Measurements from ENCODE around the gene EMC1. TPM values are rescaled to one million over a fixed set of nuclear protein-coding genes. Genes with fewer than 3 reads are reported as not detected.

The EMC1 gene
- total RNA-seq, 1 experiment from 2014 or later, result 60.0 TPM

DNA sequence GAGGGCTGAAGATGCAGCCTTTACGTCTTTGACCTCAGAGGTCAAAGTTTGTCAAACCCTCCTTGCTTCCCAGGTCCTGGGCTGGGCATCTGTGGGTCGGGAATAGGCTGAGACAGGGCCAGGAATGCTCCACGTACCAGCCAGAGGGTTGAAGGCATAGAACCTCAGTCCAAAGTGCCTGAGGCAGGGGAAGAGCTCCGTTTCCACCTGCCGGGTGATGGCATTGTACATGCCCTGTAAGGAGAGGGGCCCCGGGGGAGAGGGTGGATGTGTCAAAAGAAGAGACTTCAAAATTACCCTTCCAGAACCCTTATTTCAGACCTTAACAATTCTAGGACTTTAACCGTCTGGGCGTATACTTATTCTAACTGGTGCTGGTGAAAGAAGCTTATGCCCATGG, 33.6 kb upstream of the EMC1 start:
- no peak overlapping the region for H2BK15ac ChIP-seq (ENCODE audit: low read depth, low read length)
- no peak overlapping the region for H3K4me3 Mint-ChIP-seq
- H2AK5ac ChIP-seq (ENCODE audit: insufficient read length, low read length), result no peak overlapping the region
- no peak overlapping the region for H3K23ac ChIP-seq (ENCODE audit: insufficient read length, low read depth, low read length)
- no peaks in the 10 kb centered on the region; the same call in 1 of the 2 replicates for H3K27me3 ChIP-seq (ENCODE audit: insufficient read depth, low read length)
- TF ChIP-seq, protein P1, sequence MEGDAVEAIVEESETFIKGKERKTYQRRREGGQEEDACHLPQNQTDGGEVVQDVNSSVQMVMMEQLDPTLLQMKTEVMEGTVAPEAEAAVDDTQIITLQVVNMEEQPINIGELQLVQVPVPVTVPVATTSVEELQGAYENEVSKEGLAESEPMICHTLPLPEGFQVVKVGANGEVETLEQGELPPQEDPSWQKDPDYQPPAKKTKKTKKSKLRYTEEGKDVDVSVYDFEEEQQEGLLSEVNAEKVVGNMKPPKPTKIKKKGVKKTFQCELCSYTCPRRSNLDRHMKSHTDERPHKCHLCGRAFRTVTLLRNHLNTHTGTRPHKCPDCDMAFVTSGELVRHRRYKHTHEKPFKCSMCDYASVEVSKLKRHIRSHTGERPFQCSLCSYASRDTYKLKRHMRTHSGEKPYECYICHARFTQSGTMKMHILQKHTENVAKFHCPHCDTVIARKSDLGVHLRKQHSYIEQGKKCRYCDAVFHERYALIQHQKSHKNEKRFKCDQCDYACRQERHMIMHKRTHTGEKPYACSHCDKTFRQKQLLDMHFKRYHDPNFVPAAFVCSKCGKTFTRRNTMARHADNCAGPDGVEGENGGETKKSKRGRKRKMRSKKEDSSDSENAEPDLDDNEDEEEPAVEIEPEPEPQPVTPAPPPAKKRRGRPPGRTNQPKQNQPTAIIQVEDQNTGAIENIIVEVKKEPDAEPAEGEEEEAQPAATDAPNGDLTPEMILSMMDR (conservative IDR thresholded peaks at IDR 0.05), result no peak
- H3K4me1 Mint-ChIP-seq, result peaks cover 3 to 7% of the 10 kb centered on the region in 2 experiments
- no peak overlapping the region for H3K4ac ChIP-seq (ENCODE audit: low read depth, low read length)
- no peak overlapping the region for H2BK12ac ChIP-seq (ENCODE audit: insufficient read length, low read depth, low read length)
- H3K56ac ChIP-seq (ENCODE audit: insufficient read length, low read depth, low read length), result no peak overlapping the region
- no peak overlapping the region for H3K18ac ChIP-seq (ENCODE audit: insufficient read length, low read depth, low read length)
- H3K9me3 Mint-ChIP-seq, result no peaks in the 10 kb centered on the region; a peak in 1 of 5 replicates
- no peaks in the 10 kb centered on the region for H4K20me1 ChIP-seq (ENCODE audit: control insufficient read depth, insufficient read depth, insufficient read length)
- no peak overlapping the region for H2BK120ac ChIP-seq (ENCODE audit: low read depth, low read length, poor library complexity, severe bottlenecking)
- H3K4me2 ChIP-seq (ENCODE audit: insufficient read depth, insufficient read length, low read length), result no peak overlapping the region
- no peak overlapping the region for H2AFZ ChIP-seq (ENCODE audit: low read length)
- H3K14ac ChIP-seq (ENCODE audit: insufficient read depth, low read length), result no peak overlapping the region
- WGBS (ENCODE audit: extremely low coverage, insufficient read length, low lambda C conversion rate), result no CpG with 5 or more reads among the region's 8 CpGs
- no peak overlapping the region for H2BK20ac ChIP-seq (ENCODE audit: low read depth, low read length, poor library complexity, severe bottlenecking)
- DNase-seq, result no peak
- no peaks in the 10 kb centered on the region for H3K4me1 ChIP-seq (ENCODE audit: insufficient read depth, low read length)
- no peaks in the 10 kb centered on the region for H3K79me2 ChIP-seq (ENCODE audit: insufficient read depth, low read length)
- H4K8ac ChIP-seq (replicated peaks; ENCODE audit: insufficient read length, low read depth, low read length), result no peak overlapping the region
- no peak overlapping the region for H3K27ac Mint-ChIP-seq
- no peak overlapping the region for H3K9ac ChIP-seq (ENCODE audit: extremely low read depth, insufficient read length, low read length)
- no peak overlapping the region for H2BK5ac ChIP-seq (ENCODE audit: insufficient read length, low read length)
- no peaks in the 10 kb centered on the region for H3K9me3 ChIP-seq (ENCODE audit: control insufficient read depth, low read depth, low read length)
- H3K27ac ChIP-seq (ENCODE audit: insufficient read length, low read depth, low read length), result no peak overlapping the region
- peaks cover 5% of the 10 kb centered on the region for H3K23me2 ChIP-seq (ENCODE audit: insufficient read length, low read depth, low read length, poor library complexity, severe bottlenecking)
- no peak overlapping the region for H4K5ac ChIP-seq (ENCODE audit: insufficient read length, low read depth, low read length)
- H4K91ac ChIP-seq (ENCODE audit: insufficient read length, low read depth, low read length), result no peak overlapping the region
- peaks cover 0 to 7% (median 4%) of the 10 kb centered on the region in 3 experiments; a peak in 2 of 7 replicates for H3K36me3 Mint-ChIP-seq (ENCODE audit: insufficient read depth in 1 of 3, low read depth in 3 of 3)
- no peaks in the 10 kb centered on the region for H3K79me1 ChIP-seq (ENCODE audit: insufficient read depth, low read depth, low read length, poor library complexity, severe bottlenecking)
- H3T11ph ChIP-seq (ENCODE audit: low read length), result no peak overlapping the region
- H3K27me3 Mint-ChIP-seq (ENCODE audit: low read depth), result peaks cover 30% of the 10 kb centered on the region

All from H9 (cell line).